CD4-positive, alpha-beta T cell (primary cell): ENCODE results near the gene PIR. TPM values are rescaled to one million over a fixed set of nuclear protein-coding genes. Genes with fewer than 3 reads are reported as not detected.

ENCODE experiments used
- ATAC-seq: fragments of 200-7000 bp; cut with Tn5 transposase; one replicate; pipeline ENCODE4 v1.10.0; 2022; ENCODE audit warnings: mild to moderate bottlenecking; ENCODE audit not compliant: poor library complexity
- CTCF ChIA-PET: fragments of 350-600 bp; sonication (Branson Sonifier 250); formaldehyde crosslinking; loops from one replicate; lab custom pipeline; 2021; ENCODE audit warnings: antibody characterized with exemption, inconsistent platforms; lab: Charles Lee
- POLR2A ChIA-PET: fragments of 350-600 bp; sonication (Branson Sonifier 250); formaldehyde crosslinking; loops from one replicate; lab custom pipeline; 2021; ENCODE audit warnings: antibody characterized with exemption, inconsistent platforms; lab: Charles Lee
- DNase-seq, 14 experiments: peaks; one replicate each; pipeline ENCODE4 v3.0.0-alpha.2; 2013 to 2020; ENCODE audit warnings: mixed read lengths in 2 of 14
- H3K27ac ChIP-seq, 2 donors: one replicate each; pipeline versions ENCODE4 v1.5.1 to v1.7.0; 2013; ENCODE audit warnings: low read length in 2 of 2, low read depth in 1 of 2, mild to moderate bottlenecking in 1 of 2
- H3K27me3 ChIP-seq, 2 experiments: 1 replicate in 1 of 2; 2 replicates in 1 of 2; pipeline versions ENCODE4 v1.6.1 to v1.7.0; 2013; ENCODE audit warnings: low read length in 2 of 2, control low read depth in 1 of 2, mild to moderate bottlenecking in 1 of 2, moderate library complexity in 1 of 2; ENCODE audit not compliant: insufficient read depth in 2 of 2, control insufficient read depth in 1 of 2
- H3K36me3 ChIP-seq: one replicate; pipeline ENCODE4 v1.6.1; 2013; ENCODE audit warnings: low read length, control low read depth; ENCODE audit not compliant: insufficient read depth
- H3K4me1 ChIP-seq: one replicate; pipeline ENCODE4 v1.6.1; 2013; ENCODE audit warnings: low read length, control low read depth; ENCODE audit not compliant: insufficient read depth
- H3K4me3 ChIP-seq: one replicate; pipeline ENCODE4 v1.5.1; 2013; ENCODE audit warnings: mild to moderate bottlenecking, low read length, moderate library complexity
- H3K9me3 ChIP-seq, 2 experiments: 1 replicate in 1 of 2; 2 replicates in 1 of 2; pipeline versions ENCODE4 v1.6.1 to v1.7.0; 2013; ENCODE audit warnings: low read length in 2 of 2, mild to moderate bottlenecking in 2 of 2, control low read depth in 1 of 2, moderate library complexity in 1 of 2; ENCODE audit not compliant: control insufficient read depth in 1 of 2, insufficient read depth in 1 of 2
- H3K27ac Mint-ChIP-seq: one replicate; pipeline ENCODE4 v1.8.0; 2020; ENCODE audit warnings: mixed read lengths
- H3K27me3 Mint-ChIP-seq: one replicate; pipeline ENCODE4 v1.8.0; 2021; ENCODE audit warnings: mixed read lengths
- H3K36me3 Mint-ChIP-seq: one replicate; pipeline ENCODE4 v1.8.0; 2021; ENCODE audit warnings: low read depth, mixed read lengths
- H3K4me1 Mint-ChIP-seq: one replicate; pipeline ENCODE4 v1.8.0; 2021; ENCODE audit warnings: low read depth, mixed read lengths
- H3K4me3 Mint-ChIP-seq: one replicate; pipeline ENCODE4 v1.8.0; 2020; ENCODE audit warnings: mild to moderate bottlenecking, mixed read lengths
- H3K9me3 Mint-ChIP-seq: one replicate; pipeline ENCODE4 v1.8.0; 2020; ENCODE audit warnings: mixed read lengths
- intact Hi-C, 2 experiments: fragments of 100-400 bp; cut with DNase I in 1 of 2; cut with micrococcal nuclease in 1 of 2; formaldehyde crosslinking; loops; one replicate each; pipeline versions ENCODE4 v1.15.1 to v1.9.0; 2023 to 2025; cut with DNase I, micrococcal nuclease
- total RNA-seq, 174 experiments: library from RNA in 2 of 174; stranded (reverse) in 2 of 174; gene quantifications; one replicate each; pipeline ENCODE4 v1.2.3 and lab custom pipeline; 2021 to 2026
- TF ChIP-seq, protein P1 (sequence below): fragments of 200-600 bp; IDR thresholded peaks from one replicate; pipeline ENCODE4 v1.8.0; 2022; ENCODE audit warnings: antibody characterized with exemption, mild to moderate bottlenecking

Gene PIR
- total RNA-seq, 2 experiments from 2014 or later = not detected

- no peak overlapping the region for H3K27ac ChIP-seq
- H3K9me3 Mint-ChIP-seq = no peaks in the 10 kb centered on the region
- H3K27ac Mint-ChIP-seq = no peak overlapping the region
- no peak overlapping the region for H3K4me3 Mint-ChIP-seq
- no peaks in the 10 kb centered on the region for H3K36me3 ChIP-seq
- ChIA-PET CTCF (interaction anchor here (0.7 kb wide), 1 partner anchor 10 kb away, joined by 4 read pairs; no protein-coding TSS in a partner anchor), POLR2A (no interaction called here)
- no peaks in the 10 kb centered on the region for H3K4me1 Mint-ChIP-seq
- no peak for DNase-seq
- ATAC-seq = no peak
- H3K27me3 Mint-ChIP-seq = no peaks in the 10 kb centered on the region
- no peak overlapping the region for H3K4me3 ChIP-seq
- H3K4me1 ChIP-seq = no peaks in the 10 kb centered on the region
- intact Hi-C loops = no loop called here
- H3K27me3 ChIP-seq = no peaks in the 10 kb centered on the region
- no peaks in the 10 kb centered on the region for H3K36me3 Mint-ChIP-seq
- TF ChIP-seq, protein P1, sequence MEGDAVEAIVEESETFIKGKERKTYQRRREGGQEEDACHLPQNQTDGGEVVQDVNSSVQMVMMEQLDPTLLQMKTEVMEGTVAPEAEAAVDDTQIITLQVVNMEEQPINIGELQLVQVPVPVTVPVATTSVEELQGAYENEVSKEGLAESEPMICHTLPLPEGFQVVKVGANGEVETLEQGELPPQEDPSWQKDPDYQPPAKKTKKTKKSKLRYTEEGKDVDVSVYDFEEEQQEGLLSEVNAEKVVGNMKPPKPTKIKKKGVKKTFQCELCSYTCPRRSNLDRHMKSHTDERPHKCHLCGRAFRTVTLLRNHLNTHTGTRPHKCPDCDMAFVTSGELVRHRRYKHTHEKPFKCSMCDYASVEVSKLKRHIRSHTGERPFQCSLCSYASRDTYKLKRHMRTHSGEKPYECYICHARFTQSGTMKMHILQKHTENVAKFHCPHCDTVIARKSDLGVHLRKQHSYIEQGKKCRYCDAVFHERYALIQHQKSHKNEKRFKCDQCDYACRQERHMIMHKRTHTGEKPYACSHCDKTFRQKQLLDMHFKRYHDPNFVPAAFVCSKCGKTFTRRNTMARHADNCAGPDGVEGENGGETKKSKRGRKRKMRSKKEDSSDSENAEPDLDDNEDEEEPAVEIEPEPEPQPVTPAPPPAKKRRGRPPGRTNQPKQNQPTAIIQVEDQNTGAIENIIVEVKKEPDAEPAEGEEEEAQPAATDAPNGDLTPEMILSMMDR = no peak
- peaks cover 0 to 5% of the 10 kb centered on the region in 2 experiments for H3K9me3 ChIP-seq
Observed at GRCh38 chrX:15418041-15418706, 75.0 kb downstream of the PIR start.

GRCh38 chrX:15416133-15416993, 76.8 kb downstream of the PIR start:
- ATAC-seq = no peak
- H3K36me3 ChIP-seq = no peaks in the 10 kb centered on the region

GRCh38 chrX:15413101-15413500, 80.0 kb downstream of the PIR start:
- TF ChIP-seq, protein P1 = no peak
- no peaks in the 10 kb centered on the region for H3K36me3 Mint-ChIP-seq
- CTCF ChIA-PET = no interaction called here

More at GRCh38 chrX:15416133-15416993, 76.8 kb downstream of the PIR start:
- no peaks in the 10 kb centered on the region for H3K4me1 ChIP-seq
- Mint-ChIP-seq H3K27me3 (no peaks in the 10 kb centered on the region), H3K4me1 (no peaks in the 10 kb centered on the region), H3K27ac (no peak overlapping the region), H3K36me3 (no peaks in the 10 kb centered on the region), H3K4me3 (no peak overlapping the region), H3K9me3 (no peaks in the 10 kb centered on the region)
- no peaks in the 10 kb centered on the region for H3K27me3 ChIP-seq
- no peak for DNase-seq
- H3K4me3 ChIP-seq = no peak overlapping the region
- TF ChIP-seq, protein P1 = no peak
- CTCF ChIA-PET = no interaction called here
- POLR2A ChIA-PET = no interaction called here
- H3K27ac ChIP-seq = no peak overlapping the region
- intact Hi-C loops = no loop called here
- H3K9me3 ChIP-seq = peaks cover 0 to 5% of the 10 kb centered on the region in 2 experiments

More at GRCh38 chrX:15413101-15413500, 80.0 kb downstream of the PIR start:
- Histone ChIP-seq H3K27me3 (no peaks in the 10 kb centered on the region), H3K27ac (no peak overlapping the region), H3K4me1 (no peaks in the 10 kb centered on the region), H3K36me3 (no peaks in the 10 kb centered on the region), H3K4me3 (no peak overlapping the region), H3K9me3 (peaks cover 0 to 5% of the 10 kb centered on the region in 2 experiments)
- Mint-ChIP-seq H3K4me1 (no peaks in the 10 kb centered on the region), H3K27me3 (peaks cover 3% of the 10 kb centered on the region), H3K9me3 (no peaks in the 10 kb centered on the region), H3K27ac (no peak overlapping the region), H3K4me3 (no peak overlapping the region)
- no peak for ATAC-seq
- POLR2A ChIA-PET = no interaction called here
- DNase-seq = no peak
- intact Hi-C loops = no loop called here
